OCI-M2 (cell line): ENCODE measurements around the gene SOX2.

Experiments used
- DNase-seq: peaks from one replicate; lab custom pipeline; 2025; ENCODE audit not compliant: unreplicated experiment; lab: John Stamatoyannopoulos, UW

Gene SOX2

DNA sequence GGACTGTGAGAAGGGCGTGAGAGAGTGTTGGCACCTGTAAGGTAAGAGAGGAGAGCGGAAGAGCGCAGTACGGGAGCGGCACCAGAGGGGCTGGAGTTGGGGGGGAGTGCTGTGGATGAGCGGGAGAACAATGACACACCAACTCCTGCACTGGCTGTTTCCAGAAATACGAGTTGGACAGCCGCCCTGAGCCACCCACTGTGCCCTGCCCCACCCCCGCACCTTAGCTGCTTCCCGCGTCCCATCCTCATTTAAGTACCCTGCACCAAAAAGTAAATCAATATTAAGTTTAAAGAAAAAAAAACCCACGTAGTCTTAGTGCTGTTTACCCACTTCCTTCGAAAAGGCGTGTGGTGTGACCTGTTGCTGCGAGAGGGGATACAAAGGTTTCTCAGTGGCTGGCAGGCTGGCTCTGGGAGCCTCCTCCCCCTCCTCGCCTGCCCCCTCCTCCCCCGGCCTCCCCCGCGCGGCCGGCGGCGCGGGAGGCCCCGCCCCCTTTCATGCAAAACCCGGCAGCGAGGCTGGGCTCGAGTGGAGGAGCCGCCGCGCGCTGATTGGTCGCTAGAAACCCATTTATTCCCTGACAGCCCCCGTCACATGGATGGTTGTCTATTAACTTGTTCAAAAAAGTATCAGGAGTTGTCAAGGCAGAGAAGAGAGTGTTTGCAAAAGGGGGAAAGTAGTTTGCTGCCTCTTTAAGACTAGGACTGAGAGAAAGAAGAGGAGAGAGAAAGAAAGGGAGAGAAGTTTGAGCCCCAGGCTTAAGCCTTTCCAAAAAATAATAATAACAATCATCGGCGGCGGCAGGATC is at the start of gene SOX2:
Gene SOX2, plus strand, starts transcription at position 601 of the 811 bp plus-strand sequence. CDS start 436 bp downstream, outside the sequence.
- DNase-seq = no peak

DNA sequence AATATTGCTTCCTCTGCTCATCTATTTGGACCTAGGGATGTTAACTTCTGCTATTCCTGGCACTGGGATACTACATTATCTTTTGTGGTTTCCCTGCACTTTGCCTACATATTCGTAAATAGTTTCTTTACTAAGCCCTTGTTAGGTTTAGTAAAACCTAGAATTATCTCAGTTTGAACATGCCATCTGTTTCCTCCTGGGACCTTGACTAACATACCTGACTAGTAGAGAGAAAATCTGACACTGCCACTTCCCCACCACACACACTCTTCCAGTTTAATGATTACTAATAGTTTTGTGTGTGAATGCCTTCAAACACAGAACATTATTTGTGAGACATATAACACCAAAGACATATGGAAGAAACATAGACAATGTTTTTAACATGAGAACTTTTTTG is 28.2 kb upstream of the SOX2 start:
- no peak for DNase-seq

DNA sequence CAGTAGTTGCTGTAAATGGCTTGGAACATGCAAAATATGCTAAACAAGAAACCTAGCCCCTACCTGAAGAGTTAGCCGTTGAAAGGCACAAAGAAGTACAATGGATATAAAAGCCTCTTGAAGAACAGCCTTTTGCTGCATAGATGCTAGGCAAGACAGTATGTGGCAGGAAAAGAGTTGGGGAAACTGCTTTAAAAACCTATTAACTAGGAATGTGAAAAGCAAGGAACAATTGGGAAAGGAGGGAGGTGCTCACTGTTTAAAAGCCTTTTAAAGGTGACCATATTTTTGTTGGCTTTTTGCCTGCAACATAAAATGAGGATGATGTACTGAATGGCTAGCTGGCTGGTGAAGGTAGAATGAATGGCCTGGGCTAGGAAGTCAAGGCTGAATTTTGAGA is 24.5 kb upstream of the SOX2 start:
- DNase-seq = no peak

DNA sequence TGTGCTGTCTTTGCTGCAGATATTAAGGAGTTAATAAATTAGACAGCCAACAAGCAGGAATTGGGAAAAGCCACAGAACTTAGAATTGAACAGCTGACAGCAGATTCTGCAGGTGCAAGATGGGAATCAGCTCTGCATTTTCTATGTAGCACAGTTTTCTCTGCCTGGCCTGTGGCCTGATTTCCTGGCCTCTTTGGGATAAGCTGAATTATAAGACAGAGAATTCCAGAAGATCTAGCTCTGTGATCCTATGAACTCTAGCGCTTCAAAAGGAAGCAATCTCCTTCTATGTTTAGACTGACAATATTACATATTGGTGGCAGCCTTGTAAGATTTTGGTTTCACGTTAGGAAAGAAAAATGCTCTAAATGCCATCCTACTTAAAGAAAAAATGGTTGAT is 24.0 kb upstream of the SOX2 start:
- no peak for DNase-seq

DNA sequence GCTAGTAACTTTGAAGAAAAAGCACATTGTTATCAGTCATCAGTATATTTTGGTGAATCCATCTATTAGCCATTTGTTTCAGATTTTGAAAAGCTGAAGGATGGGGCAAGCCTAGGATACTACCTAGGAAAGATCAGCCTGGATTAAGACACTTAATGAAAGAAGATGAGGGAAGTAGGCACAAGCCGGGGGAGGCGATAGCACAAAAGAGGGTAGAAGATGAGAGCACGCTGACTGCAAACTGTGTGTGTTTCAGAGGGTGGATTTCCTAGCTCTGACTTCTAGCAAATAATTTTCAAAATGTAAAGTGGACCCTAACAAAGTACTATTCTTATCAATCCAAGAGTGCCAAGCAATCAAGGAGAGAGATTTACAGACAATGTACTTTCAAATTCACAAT is 22.2 kb upstream of the SOX2 start:
- no peak for DNase-seq

DNA sequence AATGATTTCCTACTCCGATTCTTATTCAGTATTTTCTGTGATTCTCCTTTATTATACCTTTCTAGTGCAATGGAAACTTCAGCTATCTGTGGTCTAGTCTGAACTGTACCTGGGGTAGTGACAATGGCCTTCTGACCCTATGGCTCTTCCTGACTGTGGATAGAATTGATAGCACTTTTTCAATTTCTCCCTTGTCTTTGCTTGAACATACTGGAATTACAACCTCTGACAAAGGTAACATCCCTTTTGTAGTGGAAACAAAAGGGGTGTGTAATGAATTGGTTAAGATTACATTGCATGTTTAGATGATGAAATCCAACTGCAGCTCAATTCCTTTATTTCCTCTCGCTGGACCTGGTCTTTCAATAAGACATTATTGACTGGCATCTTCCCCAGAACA is 21.0 kb upstream of the SOX2 start:
- no peak for DNase-seq

DNA sequence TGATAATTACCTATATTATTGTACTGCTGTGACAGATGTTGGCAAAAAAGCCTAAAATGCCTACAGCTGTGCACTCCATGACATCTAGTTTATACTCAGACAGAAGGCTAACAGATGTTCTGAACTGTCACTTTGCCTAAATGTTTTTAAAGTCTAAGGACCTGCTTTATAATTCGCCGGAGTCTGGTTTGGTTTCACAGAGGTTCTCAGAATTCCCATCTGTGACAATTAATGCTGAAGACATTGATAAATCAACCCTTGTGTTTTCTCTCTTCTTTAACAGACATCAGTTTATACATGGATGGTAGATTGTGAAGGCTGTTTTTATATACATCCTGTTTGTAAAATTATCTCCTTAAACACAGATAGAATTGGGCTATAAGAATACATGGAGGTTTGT is 19.8 kb upstream of the SOX2 start:
- no peak for DNase-seq

DNA sequence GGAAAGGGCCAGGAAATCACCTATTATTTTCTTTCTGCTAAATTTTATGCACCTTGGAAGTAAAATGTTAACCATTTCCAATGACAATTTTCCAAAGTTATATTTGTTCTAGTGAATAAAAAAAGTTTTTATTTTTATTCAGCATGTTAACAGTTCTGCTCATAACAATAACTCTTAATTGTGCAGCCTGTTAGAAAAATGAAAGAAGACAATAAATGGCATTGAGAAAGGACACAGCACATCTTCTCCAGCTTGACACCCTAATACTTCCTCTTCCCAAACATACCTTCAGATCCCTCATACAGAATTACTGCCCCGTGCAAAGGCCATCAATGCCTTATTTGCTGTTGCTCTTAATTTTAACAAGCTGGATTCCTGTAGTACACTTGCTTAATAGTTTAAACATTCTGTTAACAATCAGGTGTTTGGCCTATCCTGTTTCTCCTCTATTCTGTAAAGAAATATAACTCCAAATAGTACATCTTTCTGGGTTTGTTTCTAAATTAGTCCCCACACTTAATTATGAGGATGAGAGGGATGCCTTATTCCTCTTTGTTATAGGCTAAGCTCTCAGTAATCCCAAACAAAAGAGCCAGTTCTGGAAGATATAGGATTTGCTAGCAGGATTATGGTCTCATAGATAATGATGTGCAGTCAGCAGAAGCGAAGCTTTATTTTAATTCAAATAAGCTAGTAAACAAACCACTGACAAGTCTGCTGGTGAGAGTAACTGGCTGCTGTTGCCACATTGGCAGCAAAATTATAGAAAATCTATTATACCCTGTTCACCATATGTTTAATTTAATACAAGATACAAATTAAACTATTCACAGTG is 19.2 kb upstream of the SOX2 start:
- no peak for DNase-seq

DNA sequence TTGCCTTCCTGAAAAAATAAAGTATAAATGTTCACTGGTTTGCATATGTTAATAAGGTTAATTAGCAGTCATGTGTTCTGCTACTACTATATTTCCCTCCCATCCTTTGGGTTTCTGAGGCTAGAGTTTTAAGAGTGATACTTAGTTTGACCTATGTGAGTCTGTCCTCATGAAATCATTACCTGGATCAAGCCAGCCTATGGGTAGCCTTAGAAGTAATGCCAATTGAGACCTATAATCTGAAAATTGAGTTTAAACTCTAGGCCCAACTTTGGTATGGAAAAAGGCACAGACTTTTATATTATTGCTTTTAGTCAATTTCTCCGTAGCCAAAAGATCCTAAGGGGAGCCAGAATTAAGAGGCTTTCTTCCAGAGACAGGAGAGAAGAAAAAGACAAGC is 18.4 kb upstream of the SOX2 start:
- DNase-seq = no peak

DNA sequence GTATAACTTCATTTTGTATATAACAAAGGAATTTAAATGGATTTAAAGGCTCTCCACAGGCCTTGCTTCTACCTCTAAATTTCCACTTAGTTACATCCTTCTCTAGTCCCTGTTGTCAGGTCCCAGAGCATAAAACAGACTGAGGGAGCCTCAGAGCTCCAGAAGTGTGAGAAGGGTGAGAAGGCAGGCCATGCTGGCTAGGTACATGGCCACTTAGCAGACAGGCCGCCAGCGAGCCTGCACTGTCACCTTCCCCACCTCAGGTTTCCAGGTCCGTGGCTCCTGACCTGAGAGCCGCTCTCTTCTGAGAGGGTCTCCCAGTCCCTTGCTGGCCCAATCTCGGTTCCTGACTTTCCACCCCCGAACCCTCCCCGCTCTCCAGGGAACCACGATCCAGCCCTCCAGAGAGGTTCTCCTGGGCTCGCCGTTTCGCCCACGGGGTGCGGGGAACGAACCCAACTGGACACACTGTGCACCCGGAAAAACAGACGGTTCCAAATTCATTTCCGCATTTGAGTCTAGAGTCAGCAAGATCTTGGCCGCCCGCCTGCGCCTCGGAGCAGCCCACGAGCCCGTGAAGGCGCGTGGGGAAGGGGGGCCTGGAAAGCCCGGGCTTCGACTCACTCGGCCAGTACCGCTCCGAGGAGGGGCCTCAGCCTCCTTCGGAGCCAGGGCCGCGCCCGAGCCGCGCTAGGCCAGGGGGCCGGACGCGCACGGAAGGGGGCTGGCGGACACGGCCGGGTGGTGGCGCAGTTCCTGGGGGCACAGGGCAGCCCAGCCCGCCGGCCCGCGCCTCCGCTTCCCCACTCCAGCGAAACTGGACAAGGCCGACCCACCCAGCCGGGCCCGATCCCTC is 16.7 kb upstream of the SOX2 start:
- no peak for DNase-seq

DNA sequence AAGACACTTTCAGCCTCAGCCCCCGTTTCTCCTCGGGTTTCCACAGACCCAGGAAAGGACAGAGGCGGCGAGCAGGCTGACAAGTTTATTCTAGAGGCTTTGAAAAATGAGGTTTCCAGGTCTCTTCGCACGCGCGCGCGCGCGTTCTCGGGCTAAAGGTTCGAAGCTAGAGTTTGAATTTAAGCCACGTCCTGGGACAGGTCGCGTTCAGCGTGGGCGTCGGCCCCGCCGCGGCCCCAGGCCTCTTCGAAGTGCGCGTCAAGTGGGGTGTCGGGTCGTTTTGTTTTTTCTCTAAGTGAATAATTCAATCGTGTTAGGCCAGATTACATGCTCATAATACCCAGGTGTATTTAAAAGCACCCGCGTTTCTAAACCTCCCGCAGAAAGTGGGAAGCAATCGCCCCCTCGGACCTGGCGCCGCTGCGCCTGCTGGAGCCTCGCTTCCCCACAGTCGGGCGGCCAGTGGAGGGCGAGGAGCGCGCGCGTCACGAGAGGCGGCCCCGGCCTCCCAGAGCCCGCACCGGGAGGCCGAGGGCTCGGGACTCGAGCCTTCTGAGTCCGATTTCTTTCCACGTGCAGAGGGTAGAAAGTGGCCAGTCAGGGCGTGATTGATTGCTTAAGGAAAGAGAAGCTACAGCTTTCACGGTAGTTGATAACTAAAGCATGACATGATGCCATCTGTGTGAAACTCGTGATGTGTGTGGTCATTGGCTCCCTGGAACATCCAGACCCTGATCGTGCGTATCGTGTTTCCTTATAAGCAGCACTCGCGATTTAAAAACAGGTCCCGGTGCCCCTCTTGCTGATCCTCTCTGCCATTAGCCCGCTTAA is 15.8 kb upstream of the SOX2 start:
- DNase-seq = no peak

DNA sequence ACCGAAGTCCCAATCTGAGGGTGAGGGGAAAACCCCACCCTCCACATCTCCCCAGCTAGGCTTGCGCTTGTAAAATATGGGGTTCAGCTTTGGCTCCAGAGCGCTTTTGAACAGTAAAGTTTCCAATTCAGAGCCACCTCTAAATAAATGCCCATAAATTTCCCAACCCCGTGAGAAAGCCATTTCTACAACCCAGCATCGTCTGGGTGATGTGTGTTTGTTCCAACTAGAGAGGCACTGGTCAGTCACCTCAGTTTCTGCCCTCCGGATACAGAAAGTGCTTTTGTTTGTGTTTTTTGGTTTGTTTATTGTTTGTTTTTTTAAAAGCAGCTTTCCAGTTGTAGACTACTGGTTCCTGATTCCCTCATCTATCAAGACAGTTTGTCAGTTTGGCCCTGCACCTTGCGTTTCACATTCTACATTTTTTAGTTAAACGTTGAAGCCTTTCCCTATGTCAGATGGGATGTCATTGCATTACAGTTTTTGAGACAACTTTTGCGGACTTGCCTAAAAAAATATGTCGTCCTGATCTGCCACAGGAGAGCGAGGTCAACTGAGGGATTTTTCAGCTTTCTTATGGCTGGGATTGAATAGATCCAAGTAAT is 15.0 kb upstream of the SOX2 start:
- DNase-seq = no peak

DNA sequence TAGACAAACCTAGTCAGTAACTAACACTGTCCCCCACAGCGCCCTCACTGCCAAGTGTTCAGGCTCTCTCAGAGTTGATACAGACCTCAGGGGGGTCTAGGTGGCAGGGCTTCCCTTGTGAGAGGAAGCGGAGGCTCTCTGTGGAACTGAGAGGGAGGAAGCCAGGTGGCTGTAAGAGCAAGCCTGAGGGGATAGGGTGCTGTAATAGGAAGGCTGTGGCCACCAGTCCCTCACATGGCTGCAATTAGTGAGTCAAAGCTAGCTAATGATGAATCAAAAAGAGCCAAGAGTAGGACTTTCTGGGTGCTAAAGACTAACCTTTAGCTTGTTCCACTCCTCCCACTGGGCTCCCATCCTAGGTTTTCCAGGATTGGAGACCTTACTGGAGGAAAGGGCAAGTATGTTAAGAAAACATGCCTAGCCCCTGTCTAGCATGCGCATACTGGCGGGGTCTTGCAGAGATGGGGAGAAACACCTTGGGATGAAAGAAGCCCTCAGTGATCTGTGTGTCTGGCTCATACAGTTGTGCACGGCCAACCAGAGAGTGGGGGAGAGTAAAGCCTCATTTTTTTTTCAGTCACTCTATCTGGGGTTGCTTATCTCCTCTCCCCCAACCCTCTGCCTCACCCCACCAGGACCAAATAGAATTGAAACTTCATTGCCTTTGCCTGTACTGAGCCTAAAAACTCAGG is 13.3 kb upstream of the SOX2 start:
- DNase-seq = no peak

DNA sequence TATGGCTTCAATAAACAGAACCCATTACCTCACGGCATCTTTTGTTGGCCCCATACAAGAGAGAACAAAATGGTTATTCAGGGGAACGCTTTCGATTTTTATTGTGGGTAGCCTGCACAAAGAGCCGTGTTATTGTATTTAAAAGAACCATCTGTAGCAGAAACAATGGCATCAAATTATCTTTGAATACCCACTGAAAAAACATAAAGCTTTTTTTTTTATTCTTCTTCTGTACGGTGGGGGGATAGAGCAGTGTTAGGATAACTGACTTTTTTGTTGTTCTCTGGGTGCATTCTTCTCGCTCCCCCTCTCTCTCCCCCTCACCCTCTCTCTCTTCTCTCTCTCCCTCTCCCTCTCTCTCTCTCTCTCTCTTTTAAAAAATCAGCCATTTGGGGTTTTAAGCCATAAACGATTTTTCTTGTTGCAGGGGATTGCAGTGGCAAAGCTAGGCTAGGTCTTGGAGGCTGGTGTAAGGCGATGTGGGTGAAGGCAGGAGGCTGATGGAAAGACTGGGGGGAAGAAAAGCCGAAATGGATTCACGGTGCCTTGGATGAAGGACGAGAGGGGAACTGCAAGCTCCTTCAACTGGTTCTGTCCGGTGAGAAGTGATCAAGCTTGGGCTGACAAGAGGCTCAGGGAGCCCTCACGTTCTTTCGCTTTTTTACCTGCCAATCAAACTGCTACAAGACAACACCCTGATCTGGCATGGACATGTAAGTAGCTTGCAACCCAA is 12.4 kb upstream of the SOX2 start:
- no peak for DNase-seq

DNA sequence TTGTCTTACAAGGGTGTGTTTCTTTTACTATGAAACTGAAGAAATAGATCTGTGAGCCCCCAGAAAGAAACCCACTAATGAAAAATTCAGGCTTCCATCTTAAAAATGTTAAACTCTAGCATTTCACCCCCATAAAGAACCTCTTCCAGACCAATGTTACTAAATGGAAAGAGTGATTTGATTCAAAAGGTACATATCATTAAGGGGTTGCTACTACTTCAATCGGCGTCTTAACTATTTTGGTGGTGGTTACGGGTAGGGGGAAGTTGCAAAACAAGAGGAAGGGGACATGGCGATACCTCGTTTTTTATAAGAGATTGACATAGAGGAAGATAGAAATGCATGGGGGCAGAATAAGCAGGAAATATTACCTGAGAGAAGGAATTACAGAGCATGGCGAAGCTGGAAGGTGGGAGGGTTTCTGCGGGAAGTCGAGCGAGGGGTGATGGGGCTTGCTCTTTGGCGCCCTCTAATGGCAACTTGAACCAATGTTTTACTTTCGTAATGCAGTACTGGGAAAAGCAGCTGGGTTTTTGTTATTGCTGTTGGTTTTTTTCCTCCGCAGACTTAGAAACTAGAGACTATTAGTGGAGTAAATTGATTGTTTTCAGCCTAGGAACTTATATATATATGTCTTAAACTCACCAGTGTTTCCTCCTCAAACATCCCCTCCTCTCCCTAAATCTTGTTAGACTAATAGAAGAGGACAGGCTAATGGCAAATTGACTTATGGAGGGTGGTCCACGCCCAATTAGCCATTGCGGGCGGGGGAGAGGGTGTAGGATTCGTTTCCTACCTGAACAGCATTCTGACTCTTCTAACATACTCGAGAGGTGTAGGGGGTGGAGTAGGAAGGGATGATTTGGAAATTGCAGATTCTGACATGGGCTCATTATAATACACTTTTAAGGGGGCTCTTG is 11.3 kb upstream of the SOX2 start:
- no peak for DNase-seq

DNA sequence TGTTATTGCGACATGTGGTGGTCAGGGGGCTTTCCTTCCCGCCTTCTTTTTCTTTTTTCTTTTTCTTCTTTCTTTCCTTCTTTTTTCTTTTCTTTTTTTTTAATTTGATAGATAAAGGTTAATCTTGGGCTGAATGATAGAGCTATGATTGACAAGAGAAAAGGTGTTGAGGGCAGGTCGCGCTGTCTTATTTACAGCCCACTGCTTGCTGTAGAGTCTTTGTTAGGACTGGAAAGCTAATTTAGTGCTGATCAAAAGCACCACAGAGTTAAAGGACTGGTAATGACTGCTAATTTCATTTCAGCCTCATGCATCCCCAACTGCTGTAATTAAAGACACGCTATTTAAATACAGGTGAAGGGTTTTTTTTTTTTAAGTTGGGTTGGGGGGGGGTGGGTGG is 10.6 kb upstream of the SOX2 start:
- no peak for DNase-seq

DNA sequence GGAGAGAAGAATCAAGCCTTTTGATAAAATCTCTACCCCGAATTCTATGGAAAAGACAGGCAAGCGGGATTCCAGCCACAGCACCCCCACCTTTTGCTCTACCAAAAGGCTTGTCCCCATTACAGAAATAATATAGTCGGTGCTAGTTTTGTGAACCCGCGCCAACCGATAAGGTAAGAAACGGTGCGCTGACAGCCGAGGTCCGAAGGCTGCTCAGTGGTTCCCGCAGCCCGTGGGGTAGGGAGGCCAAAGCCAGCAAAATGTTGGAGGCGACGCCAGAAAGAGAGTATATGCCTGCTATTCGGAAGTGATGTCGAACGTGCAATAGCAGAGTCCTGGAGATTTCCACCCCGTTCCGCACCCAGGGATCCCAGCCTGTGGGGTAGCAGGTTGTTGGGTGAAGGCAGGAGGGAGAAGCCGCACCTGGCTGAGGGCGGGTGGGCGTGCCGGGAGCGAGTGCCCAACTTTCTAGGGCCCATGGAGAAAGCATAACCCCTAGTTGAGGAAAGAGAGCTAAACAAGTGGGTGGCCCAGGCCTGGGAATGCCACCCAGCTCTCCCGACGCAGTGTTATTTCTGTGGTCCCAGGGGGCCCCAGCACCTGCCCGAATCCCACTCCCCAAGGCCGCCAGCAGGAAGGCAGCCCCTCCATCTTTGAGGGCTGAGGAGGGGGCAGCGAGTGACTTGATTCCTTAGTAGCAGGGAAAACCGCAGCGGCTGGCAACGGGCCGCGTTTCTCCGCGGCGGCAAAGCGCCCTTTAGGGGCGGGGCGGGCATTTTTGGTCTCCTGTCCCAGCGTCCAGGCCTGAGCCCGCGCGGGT is 7.9 kb upstream of the SOX2 start:
- DNase-seq = no peak
